K562 (cell line): ENCODE results near the gene ATP9B. TPM values are rescaled to one million over a fixed set of nuclear protein-coding genes. Genes with fewer than 3 reads are reported as not detected.

Experiments used
- ATAC-seq: fragments of 200-7000 bp; cut with Tn5 transposase; 3 replicates; pipeline ENCODE4 v1.9.1; 2020; ENCODE audit warnings: moderate library complexity
- BruUV-seq: library from RNA; stranded (reverse); fragments of 400-500 nt; replicated peaks from 2 replicates; lab custom pipeline; 2021; lab: Mats Ljungman, UMichigan
- CTCF ChIA-PET: fragments of 300-600 bp; formaldehyde crosslinking; extraction: SDS; loops from one replicate; lab custom pipeline; 2021; ENCODE audit warnings: low intra/inter-chr PET ratio; lab: Yijun Ruan, JAX
- POLR2A ChIA-PET: fragments of 300-600, 350-650 bp; sonication (Branson Sonifier 250); formaldehyde crosslinking; extraction: SDS; loops from one replicate; lab custom pipeline; 2021; ENCODE audit warnings: antibody characterized with exemption, inconsistent platforms; lab: Yijun Ruan, JAX
- DNase-seq, 4 experiments: peaks; one replicate each; pipeline versions ENCODE4 v3.0.0 to v3.0.0-alpha.2; 2011 to 2018; ENCODE audit warnings: low spot score in 3 of 4, mixed read lengths in 3 of 4; ENCODE audit errors: extremely low read depth in 1 of 4
- FAIRE-seq: peaks from 2 replicates; lab custom pipeline; 2011; peaks lifted over from hg19 to GRCh38; lab: Jason Lieb, UNC
- H2AFZ ChIP-seq: 2 replicates; pipeline ENCODE4 v1.6.0; 2011; ENCODE audit warnings: low read depth, low read length, control low read depth, inconsistent platforms
- H3K27ac ChIP-seq: fragments of 200-600 bp; 3 replicates; pipeline ENCODE4 v1.8.0; 2011; ENCODE audit warnings: low read depth, mild to moderate bottlenecking, control low read depth, inconsistent platforms, low read length, moderate library complexity, mixed read lengths; ENCODE audit errors: extremely low read depth
- H3K27me3 ChIP-seq, 2 experiments: fragments of 300-600 bp in 1 of 2; 2 replicates in 1 of 2; 3 replicates in 1 of 2; pipeline versions ENCODE4 v1.6.0 to v1.8.0; 2011; ENCODE audit warnings: inconsistent platforms in 2 of 2, low read length in 2 of 2, mild to moderate bottlenecking in 1 of 2, mixed read lengths in 1 of 2, moderate library complexity in 1 of 2; ENCODE audit not compliant: control insufficient read depth in 2 of 2, insufficient read depth in 2 of 2
- H3K36me3 ChIP-seq: fragments of 300-600 bp; 3 replicates; pipeline ENCODE4 v1.8.0; 2011; ENCODE audit warnings: mild to moderate bottlenecking, low read length, inconsistent platforms; ENCODE audit not compliant: control insufficient read depth, insufficient read depth
- H3K4me1 ChIP-seq, 2 experiments: fragments of 200-600 bp in 1 of 2; replicated peaks in 1 of 2; 2 replicates in 1 of 2; 3 replicates in 1 of 2; pipeline versions ENCODE4 v1.5.1 to v1.8.0; 2011; ENCODE audit warnings: inconsistent platforms in 2 of 2, low read length in 2 of 2, mild to moderate bottlenecking in 1 of 2, mixed read lengths in 1 of 2, moderate library complexity in 1 of 2; ENCODE audit not compliant: control insufficient read depth in 2 of 2, insufficient read depth in 2 of 2
- H3K4me2 ChIP-seq: 2 replicates; pipeline ENCODE4 v1.6.1; 2011; ENCODE audit warnings: low read length, control low read depth, inconsistent platforms, mixed read lengths; ENCODE audit not compliant: insufficient read depth
- H3K4me3 ChIP-seq: fragments of 200-600 bp; sonication (generic), shearing (Covaris generic); 2 replicates; pipeline ENCODE4 v1.5.1; 2016; ENCODE audit warnings: control low read depth, inconsistent platforms
- H3K79me2 ChIP-seq: fragments of 200-600 bp; 3 replicates; pipeline ENCODE4 v1.8.0; 2011; ENCODE audit warnings: low read length, inconsistent platforms; ENCODE audit not compliant: control insufficient read depth, insufficient read depth
- H3K9ac ChIP-seq, 2 experiments: 2 replicates each; pipeline versions ENCODE4 v1.6.0 to v1.6.1; 2011; ENCODE audit warnings: low read depth in 2 of 2, low read length in 2 of 2, control low read depth in 1 of 2, inconsistent platforms in 1 of 2, mild to moderate bottlenecking in 1 of 2, mixed read lengths in 1 of 2; ENCODE audit not compliant: insufficient read depth in 1 of 2
- H3K9me1 ChIP-seq: one replicate; pipeline ENCODE4 v1.6.0; 2011; ENCODE audit warnings: inconsistent platforms, mild to moderate bottlenecking, low read length, moderate library complexity; ENCODE audit not compliant: control insufficient read depth, insufficient read depth
- H3K9me3 ChIP-seq: replicated peaks from 2 replicates; pipeline ENCODE4 v1.5.1; 2011; ENCODE audit warnings: low read depth, low read length, inconsistent platforms; ENCODE audit not compliant: control insufficient read depth, insufficient read depth
- H4K20me1 ChIP-seq: replicated peaks from 2 replicates; pipeline ENCODE4 v1.6.1; 2011; ENCODE audit warnings: low read length, inconsistent platforms, mixed read lengths; ENCODE audit not compliant: control insufficient read depth, insufficient read depth
- FOXM1 ChIP-seq, 2 experiments: fragments of 450-650 bp in 1 of 2; sonication (generic) in 1 of 2; formaldehyde crosslinking in 1 of 2; IDR thresholded peaks; 2 replicates each; pipeline versions ENCODE4 v1.6.1 to v1.9.0; 2017 to 2022; ENCODE audit warnings: low read depth in 2 of 2, mild to moderate bottlenecking in 2 of 2, missing genetic modification reagents in 1 of 2, moderate library complexity in 1 of 2
- GATA2 ChIP-seq: sonication (generic); formaldehyde crosslinking; IDR thresholded peaks from 2 replicates; pipeline ENCODE4 v1.4.0; 2020; ENCODE audit warnings: mild to moderate bottlenecking, missing genetic modification reagents
- MAX ChIP-seq: sonication (generic); formaldehyde crosslinking; IDR thresholded peaks from 2 replicates; pipeline ENCODE4 v1.9.0; 2022; ENCODE audit warnings: mild to moderate bottlenecking, missing genetic modification reagents
- MCM5 ChIP-seq: fragments of 450-650 bp; IDR thresholded peaks from 2 replicates; pipeline ENCODE4 v1.6.1; 2016; ENCODE audit warnings: low read depth
- NFE2L1 ChIP-seq: fragments of 450-650 bp; IDR thresholded peaks from 2 replicates; pipeline ENCODE4 v1.6.1; 2016; ENCODE audit warnings: missing genetic modification characterization, low read depth, mild to moderate bottlenecking, missing compliant biosample characterization, moderate library complexity, borderline replicate concordance
- TAF1 ChIP-seq: IDR thresholded peaks from 2 replicates; pipeline ENCODE4 v1.6.1; 2011; ENCODE audit warnings: mild to moderate bottlenecking, low read length, moderate library complexity; ENCODE audit not compliant: insufficient read depth, control insufficient read depth, severe bottlenecking; ENCODE audit errors: extremely low read depth
- TCF7L2 ChIP-seq: fragments of 150-350 bp; IDR thresholded peaks from 2 replicates; pipeline ENCODE4 v1.6.1; 2016; ENCODE audit warnings: low read depth, mild to moderate bottlenecking, low read length, moderate library complexity
- ZFP36 ChIP-seq: fragments of 150-350 bp; IDR thresholded peaks from 2 replicates; pipeline ENCODE4 v1.6.1; 2018; ENCODE audit warnings: low read length, low read depth; ENCODE audit not compliant: partially characterized antibody
- ZKSCAN1 ChIP-seq: fragments of 150-350 bp; IDR thresholded peaks from 2 replicates; pipeline ENCODE4 v1.6.1; 2016; ENCODE audit warnings: low read depth, low read length
- WGBS: fragments of 100-300 bp; shearing (Covaris generic); methylation state at CpG from one replicate; pipeline ENCODE4 v1.1.6; 2016; ENCODE audit warnings: low coverage, mixed read lengths; ENCODE audit not compliant: insufficient coverage; ENCODE audit errors: missing lambda C conversion rate; 5-methylcytosine and 5-hydroxymethylcytosine counted together
- in situ Hi-C: fragments of 300-500 bp; cut with MboI; formaldehyde crosslinking; loops from 4 replicates; pipeline ENCODE4 v1.15.0; 2018; ENCODE audit warnings: inconsistent platforms, mixed read lengths
- intact Hi-C: fragments of 100-400 bp; cut with micrococcal nuclease; formaldehyde crosslinking; loops from 2 replicates; pipeline ENCODE4 v1.14.2; 2022
- polyA plus RNA-seq, 8 experiments: library from polyadenylated mRNA; depleted of rRNA in 4 of 8; stranded (reverse) in 5 of 8; unstranded in 3 of 8; fragments of >200 nt; fragmentation: Nextera tagmentation in 2 of 8; fragmentation: Illumina TruSeq in 1 of 8; extraction: Ambion mirVana in 2 of 8; extraction: Trizol in 1 of 8; gene quantifications; 2 replicates each; pipeline versions ENCODE4 v1.2.1 to v1.2.3, GENCODE V29; 2011 to 2014; ENCODE audit warnings: inconsistent platforms in 1 of 8, missing spikeins in 1 of 8
- total RNA-seq, 7 experiments: library from RNA; depleted of rRNA in 6 of 7; stranded (reverse); fragments of >200 nt in 6 of 7; fragmentation: Illumina TruSeq in 2 of 7; extraction: Trizol in 2 of 7; gene quantifications; 2 replicates each; pipeline versions ENCODE4 v1.2.1 to v1.2.3, GENCODE V29; 2011 to 2021; ENCODE audit warnings: low replicate concordance in 1 of 7

The ATP9B gene
- total and polyA plus RNA-seq, 9 of the 15 experiments (the other 6 are each of a cell fraction or from before 2014, with no cell fraction given) = 0.66 to 13.2 (median 7.9) TPM

GRCh38 chr18:79345981-79346380 lies 276.8 kb downstream of the ATP9B start:
- no peak overlapping the region for H3K9ac ChIP-seq
- no peak overlapping the region for H2AFZ ChIP-seq
- no peak for TF ChIP-seq TCF7L2
- TF ChIP-seq FOXM1 (IDR thresholded peaks at IDR 0.05; ENCODE audit: low read depth) = no peak
- TF ChIP-seq FOXM1 (CRISPR knock-in tag; IDR thresholded peaks at IDR 0.05; ENCODE audit: low read depth) = no peak
- no peak for TF ChIP-seq GATA2 (CRISPR knock-in tag)
- TF ChIP-seq TAF1 = no peak
- TF ChIP-seq ZFP36 = no peak
- no peak for TF ChIP-seq NFE2L1 (tag)
- TF ChIP-seq MCM5 = no peak
- TF ChIP-seq ZKSCAN1 = peak; percentile 96
- TF ChIP-seq MAX = 0 out of 2 replicates have a peak, but pooled peaks have one; percentile 27
- intact Hi-C loops = no loop called here
- no peak for ATAC-seq
- no TSS peak for BruUV-seq
- no peak overlapping the region for H3K27ac ChIP-seq
- H3K79me2 ChIP-seq = no peaks in the 10 kb centered on the region
- in situ Hi-C loops = no loop called here
- 95% methylated on average over 11 of the region's 26 CpGs for WGBS
- no peaks in the 10 kb centered on the region for H3K9me3 ChIP-seq
- ChIA-PET POLR2A (no interaction called here), CTCF (no interaction called here)
- no peak for FAIRE-seq
- no peak for DNase-seq
- no peaks in the 10 kb centered on the region for H4K20me1 ChIP-seq
- H3K4me3 ChIP-seq = no peak overlapping the region
- no peak overlapping the region for H3K4me2 ChIP-seq
- no peaks in the 10 kb centered on the region for H3K27me3 ChIP-seq
- H3K9me1 ChIP-seq = no peaks in the 10 kb centered on the region
- peaks cover 0 to 3% of the 10 kb centered on the region in 2 experiments; a peak in 1 of 5 replicates for H3K4me1 ChIP-seq
- peaks cover 15% of the 10 kb centered on the region; the same call in 2 of the 3 replicates for H3K36me3 ChIP-seq
